Natural killer cell (primary cell): ENCODE results near the gene ITPRIPL1. TPM values are rescaled to one million over a fixed set of nuclear protein-coding genes. Genes with fewer than 3 reads are reported as not detected.
A peak's percentile ranks its signal among the peaks of the same experiment; 100 is the strongest.

ENCODE experiments used
- ATAC-seq, 3 donors: fragments of 150-1000 bp in 2 of 3; fragments of 200-7000 bp in 1 of 3; cut with Tn5 transposase; 1 replicate in 1 of 3; 2 replicates in 2 of 3; pipeline ENCODE4 v1.10.0; 2021; ENCODE audit warnings: mild to moderate bottlenecking in 2 of 3, moderate library complexity in 2 of 3
- DNase-seq, 2 donors: peaks; one replicate each; pipeline versions ENCODE4 v3.0.0 to v3.0.0-alpha.2; 2013 to 2021; ENCODE audit warnings: mixed read lengths in 1 of 2
- H3K27ac ChIP-seq: one replicate; pipeline ENCODE4 v1.5.1; 2013; ENCODE audit warnings: mild to moderate bottlenecking, low read length
- H3K27me3 ChIP-seq: one replicate; pipeline ENCODE4 v1.6.1; 2013; ENCODE audit warnings: low read length; ENCODE audit not compliant: control insufficient read depth, insufficient read depth
- H3K36me3 ChIP-seq: one replicate; pipeline ENCODE4 v1.6.1; 2013; ENCODE audit warnings: low read length; ENCODE audit not compliant: control insufficient read depth, insufficient read depth
- H3K4me1 ChIP-seq: one replicate; pipeline ENCODE4 v1.6.1; 2013; ENCODE audit warnings: low read length; ENCODE audit not compliant: control insufficient read depth, insufficient read depth
- H3K4me3 ChIP-seq: one replicate; pipeline ENCODE4 v1.5.1; 2013; ENCODE audit warnings: low read length
- H3K9me3 ChIP-seq: one replicate; pipeline ENCODE4 v1.6.1; 2013; ENCODE audit warnings: low read length; ENCODE audit not compliant: control insufficient read depth, insufficient read depth
- H3K27ac Mint-ChIP-seq, 2 donors: one replicate each; pipeline ENCODE4 v1.8.0; 2022; ENCODE audit warnings: mild to moderate bottlenecking in 2 of 2, mixed read lengths in 2 of 2, moderate library complexity in 1 of 2
- H3K27me3 Mint-ChIP-seq, 2 donors: one replicate each; pipeline ENCODE4 v1.8.0; 2022; ENCODE audit warnings: low read depth in 2 of 2, mixed read lengths in 2 of 2
- H3K36me3 Mint-ChIP-seq: one replicate; pipeline ENCODE4 v1.8.0; 2022; ENCODE audit warnings: mixed read lengths
- H3K4me1 Mint-ChIP-seq, 2 donors: one replicate each; pipeline ENCODE4 v1.8.0; 2022; ENCODE audit warnings: mixed read lengths in 2 of 2
- H3K4me3 Mint-ChIP-seq: one replicate; pipeline ENCODE4 v1.8.0; 2022; ENCODE audit warnings: mild to moderate bottlenecking, moderate library complexity, mixed read lengths
- H3K9me3 Mint-ChIP-seq, 2 donors: one replicate each; pipeline ENCODE4 v1.8.0; 2022; ENCODE audit warnings: mixed read lengths in 2 of 2
- CTCF ChIP-seq: fragments of 200-600 bp; IDR thresholded peaks from one replicate; pipeline ENCODE4 v1.8.0; 2022; ENCODE audit warnings: antibody characterized with exemption
- WGBS: methylation state at CpG from one replicate; pipeline ENCODE4 v1.1.7; 2013; ENCODE audit warnings: missing lambda C conversion rate; ENCODE audit not compliant: insufficient coverage; 5-methylcytosine and 5-hydroxymethylcytosine counted together
- intact Hi-C: fragments of 100-400 bp; cut with micrococcal nuclease; formaldehyde crosslinking; loops from one replicate; pipeline ENCODE4 v1.14.2; 2022
- total RNA-seq, 4 donors: library from RNA; stranded (reverse); fragments of 120-200 nt in 1 of 4; gene quantifications; one replicate each; pipeline versions ENCODE4 v1.2.3 to v1.2.4, GENCODE V29; 2013 to 2022

ITPRIPL1 gene
- total RNA-seq, 3 donors from 2014 or later (not counting 1 experiment from before 2014, with no cell fraction given), result 14.1 to 28.7 (median 20.5) TPM

GRCh38 chr2:96330407-96330806 is 5.3 kb downstream of the ITPRIPL1 start:
- H3K9me3 ChIP-seq, result no peaks in the 10 kb centered on the region

GRCh38 chr2:96333708-96334107 is 8.6 kb downstream of the ITPRIPL1 start:
- WGBS, result 82% methylated on average over 3 of the region's 3 CpGs
- peaks cover 28 to 32% of the 10 kb centered on the region in 2 donors for H3K4me1 Mint-ChIP-seq
- H3K4me3 Mint-ChIP-seq, result peak overlapping the region; percentile 75
- Histone ChIP-seq H3K27me3 (no peaks in the 10 kb centered on the region), H3K9me3 (no peaks in the 10 kb centered on the region), H3K4me3 (no peak overlapping the region), H3K27ac (no peak overlapping the region), H3K36me3 (no peaks in the 10 kb centered on the region), H3K4me1 (peaks cover 24% of the 10 kb centered on the region)
- intact Hi-C loops, result no loop called here
- TF ChIP-seq CTCF, result no peak
- H3K9me3 Mint-ChIP-seq, result no peaks in the 10 kb centered on the region
- ATAC-seq (no peak), DNase-seq (no peak)
- H3K27me3 Mint-ChIP-seq, result no peaks in the 10 kb centered on the region
- H3K36me3 Mint-ChIP-seq, result no peaks in the 10 kb centered on the region
- H3K27ac Mint-ChIP-seq, result peak overlapping the region; percentile 54 to 85

More at GRCh38 chr2:96330407-96330806, 5.3 kb downstream of the ITPRIPL1 start:
- Histone ChIP-seq H3K27ac (no peak overlapping the region), H3K4me3 (no peak overlapping the region), H3K36me3 (peaks cover 17% of the 10 kb centered on the region), H3K4me1 (peaks cover 35% of the 10 kb centered on the region), H3K27me3 (no peaks in the 10 kb centered on the region)
- Mint-ChIP-seq H3K9me3 (no peaks in the 10 kb centered on the region), H3K36me3 (no peaks in the 10 kb centered on the region), H3K27ac (no peak overlapping the region), H3K27me3 (no peaks in the 10 kb centered on the region), H3K4me1 (peaks cover 49 to 50% of the 10 kb centered on the region in 2 donors), H3K4me3 (no peak overlapping the region)
- no peak for TF ChIP-seq CTCF
- intact Hi-C loops, result no loop called here
- DNase-seq, result no peak
- ATAC-seq, result no peak
- 84% methylated on average over 1 of the region's 1 CpG for WGBS

- no peak overlapping the region for H3K27ac ChIP-seq
- H3K4me3 ChIP-seq, result peak overlapping the region; percentile 71
- no peak for TF ChIP-seq CTCF
- intact Hi-C loops, result no loop called here
- no peaks in the 10 kb centered on the region for H3K9me3 ChIP-seq
- Mint-ChIP-seq H3K27ac (peak overlapping the region; percentile 54 to 85), H3K36me3 (no peaks in the 10 kb centered on the region), H3K27me3 (no peaks in the 10 kb centered on the region), H3K4me1 (peaks cover 28 to 32% of the 10 kb centered on the region in 2 donors), H3K4me3 (peak overlapping the region; percentile 89), H3K9me3 (no peaks in the 10 kb centered on the region)
- no peaks in the 10 kb centered on the region for H3K36me3 ChIP-seq
- 19% methylated on average over 15 of the region's 15 CpGs for WGBS
- H3K27me3 ChIP-seq, result no peaks in the 10 kb centered on the region
- ATAC-seq (no peak), DNase-seq (no peak)
- peaks cover 24% of the 10 kb centered on the region for H3K4me1 ChIP-seq
Measured at GRCh38 chr2:96336104-96336775, 11.1 kb downstream of the ITPRIPL1 start.

- Mint-ChIP-seq H3K36me3 (no peaks in the 10 kb centered on the region), H3K4me3 (no peak overlapping the region), H3K27me3 (no peaks in the 10 kb centered on the region), H3K9me3 (no peaks in the 10 kb centered on the region), H3K27ac (peak overlapping the region in 1 of 2 donors; percentile 85), H3K4me1 (peaks cover 28 to 32% of the 10 kb centered on the region in 2 donors)
- H3K9me3 ChIP-seq, result no peaks in the 10 kb centered on the region
- 58% methylated on average over 3 of the region's 3 CpGs for WGBS
- intact Hi-C loops, result no loop called here
- no peak overlapping the region for H3K27ac ChIP-seq
- H3K4me1 ChIP-seq, result peaks cover 29% of the 10 kb centered on the region
- DNase-seq, result no peak
- no peak for TF ChIP-seq CTCF
- no peaks in the 10 kb centered on the region for H3K36me3 ChIP-seq
- ATAC-seq, result no peak
- no peak overlapping the region for H3K4me3 ChIP-seq
- H3K27me3 ChIP-seq, result no peaks in the 10 kb centered on the region
Measured at GRCh38 chr2:96336873-96337272, 11.8 kb downstream of the ITPRIPL1 start.
